ENCODE measurements around the gene FOXP2.
"Not testable (repeated sequence)": the region's sequence is repeated elsewhere in the genome, so short reads cannot be mapped to it uniquely, and the experiment has no call there.

FOXP2 gene

DNA sequence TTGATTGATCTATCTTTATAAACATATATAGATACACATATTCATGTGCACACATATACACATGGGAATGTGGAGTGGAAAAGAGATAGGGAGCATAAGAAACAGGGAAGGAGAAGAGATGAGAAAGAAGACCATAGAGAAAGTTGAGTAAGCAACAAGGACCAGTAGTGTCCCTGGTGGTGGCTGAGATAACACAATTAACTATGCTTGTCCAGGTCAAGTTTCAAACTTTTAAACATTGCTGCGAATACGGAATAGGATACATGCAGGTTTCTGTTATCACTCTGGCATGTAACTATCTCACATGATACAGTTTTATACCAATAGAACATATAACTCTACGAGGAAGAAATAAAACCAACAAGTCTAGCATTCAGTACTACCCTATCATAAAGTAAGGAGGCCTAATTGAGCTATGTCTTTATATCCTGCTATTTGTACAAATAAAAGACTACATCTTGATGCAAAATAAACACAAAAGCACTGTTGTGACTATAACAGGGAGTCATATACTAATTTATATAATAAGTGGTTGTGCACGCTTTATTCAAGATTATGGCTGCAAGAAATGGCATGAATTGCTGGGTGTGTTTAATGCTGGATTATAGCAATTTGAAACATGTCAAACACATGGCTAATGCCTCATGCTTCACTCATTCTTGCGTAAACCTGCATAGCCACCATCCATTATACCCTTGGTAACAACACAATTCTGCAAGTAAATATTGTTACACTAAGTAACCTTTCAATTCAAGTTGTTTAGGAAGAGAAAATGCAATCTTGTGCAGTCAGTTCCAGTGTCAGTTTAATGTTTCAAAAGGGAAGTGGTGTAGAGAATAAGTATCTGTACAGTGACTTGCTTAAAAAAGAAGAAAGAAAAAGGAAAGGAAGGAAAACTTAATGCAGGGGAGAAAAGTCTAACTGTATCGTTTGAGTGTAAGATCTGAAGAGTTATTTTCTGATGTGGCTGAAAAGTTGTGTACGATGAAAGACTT, 8.2 kb downstream of the FOXP2 start:
- DNase-seq = no peak

DNA sequence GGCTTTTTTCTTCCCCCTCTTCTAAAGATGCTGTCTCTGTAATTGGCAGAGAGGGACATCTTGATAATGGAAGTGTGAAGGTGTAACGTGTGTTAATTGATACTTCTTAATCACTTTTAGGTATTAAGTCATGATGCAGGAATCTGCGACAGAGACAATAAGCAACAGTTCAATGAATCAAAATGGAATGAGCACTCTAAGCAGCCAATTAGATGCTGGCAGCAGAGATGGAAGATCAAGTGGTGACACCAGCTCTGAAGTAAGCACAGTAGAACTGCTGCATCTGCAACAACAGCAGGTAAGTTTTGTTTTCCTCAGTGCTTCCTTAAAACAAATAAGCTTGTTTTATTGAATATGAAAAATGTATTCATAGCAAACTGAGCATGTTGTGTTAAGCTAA, 11.8 kb downstream of the FOXP2 start:
- DNase-seq = no peak

DNA sequence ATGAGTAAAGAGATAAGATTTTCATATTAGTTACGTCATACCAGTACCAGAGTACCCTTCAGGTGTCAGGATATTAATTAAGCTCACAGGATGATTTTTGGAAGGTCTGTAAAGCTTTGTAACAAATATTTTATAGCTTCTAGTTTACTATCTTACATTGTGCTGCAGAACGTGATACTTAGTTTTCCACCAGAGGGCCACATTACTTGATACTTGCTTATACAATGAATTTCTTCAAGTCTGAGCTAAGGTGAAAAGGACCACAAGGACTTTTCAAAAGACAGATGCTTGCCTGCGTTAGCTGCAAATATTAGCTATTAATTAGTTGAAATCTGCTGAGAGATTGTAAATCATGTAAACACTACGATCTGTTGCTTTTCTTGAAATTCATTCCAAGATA, 12.2 kb downstream of the FOXP2 start:
- no peak for DNase-seq

DNA sequence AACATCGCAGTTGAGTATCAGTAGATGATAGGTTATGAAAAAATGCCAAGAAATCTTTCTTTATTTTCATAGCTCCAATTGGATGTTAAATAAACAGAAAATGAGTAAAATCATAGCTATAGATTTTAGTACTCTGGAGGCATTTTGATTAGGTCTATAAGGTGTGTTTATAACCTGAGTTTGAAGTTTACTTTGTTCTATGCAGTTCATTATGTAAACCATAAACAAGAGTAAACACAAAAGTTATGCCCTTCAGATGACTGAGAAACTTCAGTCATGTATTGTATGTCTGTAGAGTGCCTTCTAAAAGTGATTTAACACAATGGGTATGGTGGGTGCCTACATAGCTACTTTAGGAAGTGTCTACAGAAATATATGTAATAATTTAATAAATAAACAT, 13.6 kb downstream of the FOXP2 start:
- DNase-seq = no peak

DNA sequence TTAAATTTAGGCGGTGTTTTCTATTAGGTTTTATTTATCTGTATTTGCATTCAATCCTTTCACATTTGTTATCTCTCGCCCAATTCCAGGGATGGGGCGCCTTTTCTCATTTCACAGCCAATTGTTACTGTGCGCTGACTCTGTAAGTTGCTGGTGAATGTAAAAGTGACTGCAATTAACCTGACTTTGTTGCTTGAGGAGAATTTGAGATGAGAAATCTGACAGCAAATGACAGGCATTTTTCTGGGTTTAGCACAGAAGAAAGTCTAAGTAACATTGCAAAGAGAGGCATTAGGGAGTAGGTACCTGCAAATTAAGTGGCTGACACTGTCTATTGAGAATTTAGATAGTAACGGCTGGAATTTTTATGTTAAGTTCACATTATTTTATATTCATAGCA, 16.6 kb downstream of the FOXP2 start:
- DNase-seq = no peak

DNA sequence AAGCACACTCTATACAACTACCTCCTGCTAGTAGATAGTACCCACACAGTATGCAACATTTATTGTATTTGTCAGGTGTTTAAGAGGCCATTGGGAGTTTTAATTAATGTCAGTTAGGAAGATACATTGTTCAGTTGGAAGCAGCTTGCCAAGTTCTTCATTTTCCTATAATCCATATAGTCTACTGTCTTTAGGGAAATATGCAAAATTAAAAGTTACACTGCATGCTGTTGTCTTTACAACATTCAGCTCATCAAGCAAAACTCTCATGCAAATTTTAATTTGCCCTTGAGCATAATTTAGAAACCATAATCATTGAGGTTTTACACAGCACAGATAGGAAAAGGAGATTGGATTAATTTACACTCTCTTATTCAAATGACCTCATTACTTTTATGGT, 17.4 kb downstream of the FOXP2 start:
- no peak for DNase-seq

DNA sequence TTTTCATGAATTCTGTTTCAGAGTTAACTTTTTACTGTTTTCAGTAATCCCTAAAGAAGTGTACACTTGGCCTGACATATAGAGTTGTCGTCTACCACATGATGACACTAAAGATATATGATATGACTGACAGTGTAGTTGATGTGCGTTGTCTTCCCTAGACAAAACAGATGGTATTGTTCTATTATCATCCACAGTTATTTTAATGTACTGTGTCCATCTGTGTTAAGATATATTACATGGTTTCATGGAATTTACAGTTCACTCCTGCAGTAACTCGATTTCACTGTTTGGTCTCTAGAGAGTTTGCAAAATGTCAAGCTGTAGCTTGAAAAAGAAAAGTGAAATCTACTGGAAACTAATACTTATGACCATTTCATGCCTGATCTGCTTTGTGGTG, 18.1 kb downstream of the FOXP2 start:
- no peak for DNase-seq

DNA sequence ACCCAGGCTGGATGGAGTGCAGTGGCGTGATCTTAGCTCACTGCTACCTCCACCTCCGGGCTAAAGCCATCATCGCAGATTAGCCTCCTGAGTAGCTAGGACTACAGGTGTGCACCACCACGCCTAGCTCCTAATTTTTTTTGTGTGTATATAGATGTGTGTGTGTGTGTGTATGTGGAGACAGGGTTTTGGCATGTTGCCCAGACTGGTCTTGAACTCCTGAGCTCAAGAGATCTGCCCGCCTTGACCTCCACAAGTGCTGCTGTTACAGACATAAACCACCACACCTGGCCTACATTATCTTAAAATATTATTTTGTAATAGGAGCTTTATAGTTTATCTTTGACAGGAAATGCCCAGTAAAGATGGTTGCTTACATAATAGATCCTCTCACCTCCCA, 25.0 kb downstream of the FOXP2 start:
- DNase-seq = no peak

DNA sequence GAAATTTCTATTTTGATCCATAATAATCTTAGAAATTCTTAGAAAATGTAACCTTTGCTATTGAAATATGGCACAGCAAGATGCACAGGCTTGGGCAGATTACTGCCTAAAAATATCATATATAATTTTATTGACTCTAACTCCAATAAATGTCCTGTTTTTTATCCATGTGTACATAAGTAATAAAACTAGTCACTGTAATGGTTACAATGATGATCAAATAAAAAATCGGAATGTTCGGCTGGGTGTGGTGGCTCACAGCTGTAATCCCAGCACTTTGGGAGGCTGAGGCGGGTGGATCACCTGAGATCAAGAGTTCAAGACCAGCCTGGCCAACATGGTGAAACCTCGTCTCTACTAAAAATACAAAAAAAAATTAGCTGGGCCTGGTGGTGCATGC, 26.3 kb downstream of the FOXP2 start:
- not testable (repeated sequence) for DNase-seq

DNA sequence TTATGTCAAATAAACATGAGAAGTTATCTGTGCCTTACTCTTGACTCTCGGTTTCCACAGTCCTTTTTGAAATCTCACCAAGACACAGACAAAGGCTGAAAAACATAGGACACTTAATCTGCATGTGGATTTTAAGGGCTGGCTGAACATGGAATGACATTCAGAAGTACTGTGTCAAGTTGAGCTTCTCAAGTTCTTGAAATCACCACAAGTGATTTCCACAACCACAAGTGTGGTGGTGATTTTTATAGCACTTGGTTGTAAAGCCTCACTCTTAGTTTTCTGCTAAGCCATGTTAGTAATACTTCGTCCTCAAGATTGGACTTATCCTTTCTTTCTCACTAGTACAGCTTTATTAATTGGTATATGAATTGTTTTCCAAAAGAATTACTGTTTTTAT, 29.6 kb downstream of the FOXP2 start:
- no peak for DNase-seq

DNA sequence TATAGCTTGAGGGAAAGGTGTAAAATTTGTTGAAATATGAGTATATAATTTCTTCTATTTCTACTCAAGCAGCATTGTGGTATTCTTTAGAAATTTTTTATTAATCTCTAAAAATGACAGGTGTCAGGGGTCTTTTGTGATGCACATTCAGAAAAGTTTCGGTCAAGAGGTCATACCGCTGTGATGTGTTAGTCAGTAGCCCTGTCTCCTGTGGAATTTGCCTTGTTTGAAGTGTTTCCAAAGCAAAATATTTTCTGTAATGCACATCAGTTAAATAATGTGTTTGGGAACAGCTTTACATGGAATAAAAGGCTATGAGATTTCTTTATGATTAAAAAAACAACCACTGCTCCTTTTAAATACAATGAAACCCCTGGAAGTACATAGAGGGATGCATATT, 35.8 kb downstream of the FOXP2 start:
- no peak for DNase-seq

DNA sequence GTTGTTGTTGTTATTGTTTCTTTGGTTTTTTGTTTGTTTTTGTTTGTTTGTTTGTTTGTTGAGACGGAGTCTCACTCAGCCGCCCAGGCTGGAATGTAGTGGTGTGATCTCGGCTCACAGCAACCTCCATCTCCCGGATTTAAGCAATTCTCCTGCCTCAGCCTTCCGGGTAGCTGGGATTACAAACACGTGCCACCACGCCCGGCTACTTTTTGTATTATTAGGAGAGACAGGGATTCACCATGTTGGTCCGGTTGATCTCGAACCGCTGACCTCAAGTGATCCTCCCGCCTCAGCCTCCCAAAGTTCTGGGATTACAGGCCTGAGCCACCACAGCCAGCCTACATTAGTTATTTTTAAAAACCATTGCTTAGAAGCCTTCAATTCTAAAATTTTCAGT, 45.0 kb downstream of the FOXP2 start:
- DNase-seq = no peak

DNA sequence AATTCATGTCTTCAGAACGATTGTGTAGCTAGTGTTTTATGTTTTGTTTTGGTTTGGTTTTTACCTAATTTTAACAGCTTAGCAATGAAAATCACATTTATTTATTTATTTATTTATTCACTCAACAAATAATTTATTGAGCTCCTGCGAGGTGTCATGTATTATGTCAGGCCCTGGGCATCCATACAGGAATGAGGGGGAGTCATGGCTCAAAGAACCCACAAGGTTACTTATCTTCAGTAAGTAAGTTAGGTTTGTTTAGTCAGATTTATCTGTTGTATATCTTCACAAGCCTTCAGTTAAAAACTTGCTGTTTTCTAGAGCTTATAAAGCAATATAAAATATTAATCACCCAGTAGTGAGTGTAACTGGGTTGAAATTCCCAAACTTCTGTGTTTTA, 45.4 kb downstream of the FOXP2 start:
- no peak for DNase-seq

DNA sequence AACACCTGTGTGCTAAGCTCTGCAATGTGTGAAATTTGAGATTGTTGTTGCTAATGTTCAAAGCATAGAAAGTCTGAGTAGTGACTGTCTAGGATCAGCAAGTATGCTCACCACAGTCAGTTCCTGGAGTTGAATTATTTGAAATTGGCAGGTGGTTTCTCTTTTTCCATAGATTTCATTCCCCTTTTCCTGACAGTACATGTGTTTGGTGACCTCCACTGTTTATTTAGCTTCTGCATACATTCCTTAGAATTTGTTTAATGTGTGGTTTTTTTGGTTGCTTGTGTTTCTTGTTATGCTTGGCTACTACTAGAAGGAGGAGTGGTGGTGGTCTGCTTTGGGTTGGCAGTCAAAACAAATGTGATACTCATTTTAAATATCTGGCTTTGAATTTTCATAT, 52.3 kb downstream of the FOXP2 start:
- DNase-seq = no peak

DNA sequence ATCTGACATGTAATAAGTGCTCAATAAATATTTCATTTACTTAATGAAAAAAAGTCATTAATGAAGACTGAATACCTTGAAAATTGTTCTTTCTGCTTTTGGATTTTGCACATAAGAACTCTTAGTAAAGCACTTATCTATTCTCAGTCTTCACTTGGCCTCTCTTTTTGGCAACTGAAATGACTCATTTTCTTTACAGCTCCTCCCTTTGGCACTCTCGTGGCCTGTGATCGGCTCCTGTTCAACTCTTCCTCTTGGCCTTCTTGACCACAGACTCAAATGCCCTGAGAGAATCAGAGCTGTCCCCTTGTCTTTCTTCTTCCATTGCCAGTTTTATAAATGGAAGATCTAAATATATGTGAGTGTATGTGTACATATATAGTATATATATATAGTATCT, 54.2 kb downstream of the FOXP2 start:
- no peak for DNase-seq

DNA sequence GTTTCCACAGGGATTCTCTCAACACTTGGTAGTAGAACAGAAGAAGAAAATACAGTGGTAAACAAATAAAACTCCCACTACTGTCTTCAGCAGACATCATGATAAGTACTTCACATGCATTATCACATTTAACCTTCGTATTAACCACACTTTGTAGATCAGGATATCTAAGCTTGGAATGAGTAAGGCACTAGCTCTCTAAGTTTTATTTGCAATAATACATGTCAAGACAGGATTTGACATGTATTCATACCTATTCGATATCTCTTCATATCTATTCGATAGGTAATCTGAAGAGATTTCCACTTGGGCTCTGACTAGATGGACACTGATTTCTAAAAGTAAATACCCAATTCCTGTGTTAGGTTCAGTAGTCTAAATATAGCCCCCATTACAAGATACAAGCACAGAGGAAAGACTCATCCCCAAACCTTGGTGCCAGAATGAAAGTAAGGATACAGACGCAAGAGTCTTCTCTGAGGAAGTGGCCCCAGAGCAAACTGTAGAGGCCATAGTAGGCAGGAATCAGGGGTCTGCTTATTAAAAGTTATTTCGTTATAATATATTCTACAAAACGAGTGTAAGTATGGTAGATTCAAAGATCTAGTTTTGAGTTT, 58.4 kb downstream of the FOXP2 start:
- no peak for DNase-seq

DNA sequence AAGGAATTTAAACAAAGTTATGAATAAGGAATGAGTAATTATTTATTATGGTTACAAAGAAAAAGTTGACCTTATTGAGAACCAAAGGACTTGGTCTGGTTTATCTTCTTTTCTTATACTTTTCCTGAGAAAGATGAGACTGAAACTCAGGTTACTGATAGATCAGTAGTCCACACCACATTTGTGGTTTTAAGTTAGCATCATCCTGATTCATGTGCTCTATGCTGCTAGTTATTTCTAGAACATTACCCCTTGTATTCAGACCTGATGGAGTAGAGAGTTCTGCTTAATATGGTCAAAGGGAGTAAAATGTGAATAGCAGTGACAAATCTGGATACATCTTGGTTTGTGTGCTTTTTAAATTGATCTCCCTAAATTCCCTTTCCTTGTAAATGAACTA, 63.8 kb downstream of the FOXP2 start:
- DNase-seq = no peak

DNA sequence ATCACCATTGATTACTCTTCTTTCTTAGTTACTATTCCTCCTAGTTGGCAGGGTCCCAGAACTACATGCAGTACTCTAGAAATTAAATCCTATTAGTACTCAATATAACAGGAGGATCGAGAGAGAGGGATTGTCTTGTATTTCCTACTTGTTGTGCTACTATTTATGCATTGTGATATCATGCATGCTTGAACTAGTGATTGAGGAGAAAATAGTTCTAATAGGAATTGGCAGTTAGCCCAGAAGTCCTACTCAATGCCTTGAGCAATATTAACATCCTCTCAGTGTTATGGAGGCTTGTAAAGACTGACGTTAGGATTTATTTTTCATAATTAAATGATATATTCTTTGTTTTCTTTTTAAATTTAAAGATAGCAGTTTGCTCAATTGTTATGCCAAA, 67.4 kb downstream of the FOXP2 start:
- no peak for DNase-seq

DNA sequence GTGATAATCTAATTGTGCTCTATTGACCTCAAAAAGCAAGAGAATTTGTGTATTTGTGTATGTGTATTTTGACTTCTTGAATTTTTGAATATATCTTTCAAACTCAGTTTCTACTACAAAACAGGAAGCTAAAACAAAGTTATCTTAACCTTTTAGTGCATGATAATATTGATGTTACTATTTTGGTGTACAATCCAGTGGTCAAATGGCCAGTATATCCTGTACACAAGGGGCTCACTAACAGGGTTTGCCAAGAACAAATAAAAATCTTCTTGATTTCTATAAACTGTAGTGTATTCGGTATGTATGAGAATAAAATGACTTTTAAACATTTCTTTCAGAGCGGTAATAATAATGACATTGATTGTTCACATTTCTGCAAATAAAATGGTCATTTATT, 69.6 kb downstream of the FOXP2 start:
- no peak for DNase-seq

DNA sequence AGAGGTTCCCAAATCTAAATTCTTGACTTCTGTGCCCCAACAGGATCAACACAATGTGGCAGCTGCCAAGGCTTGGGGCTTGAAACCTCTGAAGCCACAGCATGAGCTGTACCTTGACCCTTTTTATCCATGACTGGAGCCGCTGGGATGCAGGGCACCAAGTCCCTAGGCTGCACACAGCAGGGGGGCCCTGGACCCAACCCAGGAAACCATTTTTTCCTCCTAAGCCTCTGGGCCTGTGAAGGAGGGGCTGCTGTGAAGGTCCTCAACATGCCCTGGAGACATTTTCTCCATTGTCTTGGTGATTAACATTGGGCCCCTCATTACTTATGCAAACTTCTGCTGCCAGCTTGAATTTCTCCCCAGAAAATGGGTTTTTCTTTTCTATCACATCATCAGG, 72.6 kb downstream of the FOXP2 start:
- DNase-seq = no peak

DNA sequence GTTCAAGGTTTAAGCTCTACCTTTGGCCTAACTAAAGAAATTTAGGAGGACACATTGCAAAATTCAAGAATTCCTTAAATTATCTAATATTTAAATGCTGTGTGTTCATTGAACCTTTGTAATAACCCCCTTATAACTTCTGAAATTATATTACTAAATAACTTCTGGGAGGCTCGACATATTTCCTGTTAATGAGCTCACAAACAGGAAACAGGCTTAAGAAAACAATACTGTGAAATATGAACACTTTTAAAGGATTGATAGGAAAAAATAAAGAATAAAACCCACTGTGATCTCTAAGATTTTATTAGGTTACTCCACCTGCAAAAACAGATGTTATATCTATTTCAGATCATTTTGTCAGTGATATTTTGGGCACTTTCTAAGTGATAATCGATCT, 74.1 kb downstream of the FOXP2 start:
- DNase-seq = no peak

DNA sequence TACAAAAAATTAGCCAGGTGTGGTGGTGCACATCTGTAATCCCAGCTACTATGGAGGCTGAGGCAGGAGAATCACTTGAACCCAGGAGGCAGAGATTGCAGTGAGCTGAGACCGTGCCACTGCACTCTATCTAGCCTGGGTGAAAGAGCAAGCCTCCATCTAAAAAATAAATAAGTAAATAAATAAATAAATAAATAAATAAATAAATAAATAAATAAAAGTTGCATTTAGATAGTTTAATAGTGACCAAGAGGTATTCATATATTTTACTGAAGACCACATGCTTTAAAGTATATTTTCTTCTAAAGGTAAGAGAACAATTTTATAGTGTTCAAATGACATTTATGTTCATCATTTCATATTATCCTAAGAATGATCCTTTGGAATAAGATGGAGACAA, 82.9 kb downstream of the FOXP2 start:
- not testable (repeated sequence) for DNase-seq

DNA sequence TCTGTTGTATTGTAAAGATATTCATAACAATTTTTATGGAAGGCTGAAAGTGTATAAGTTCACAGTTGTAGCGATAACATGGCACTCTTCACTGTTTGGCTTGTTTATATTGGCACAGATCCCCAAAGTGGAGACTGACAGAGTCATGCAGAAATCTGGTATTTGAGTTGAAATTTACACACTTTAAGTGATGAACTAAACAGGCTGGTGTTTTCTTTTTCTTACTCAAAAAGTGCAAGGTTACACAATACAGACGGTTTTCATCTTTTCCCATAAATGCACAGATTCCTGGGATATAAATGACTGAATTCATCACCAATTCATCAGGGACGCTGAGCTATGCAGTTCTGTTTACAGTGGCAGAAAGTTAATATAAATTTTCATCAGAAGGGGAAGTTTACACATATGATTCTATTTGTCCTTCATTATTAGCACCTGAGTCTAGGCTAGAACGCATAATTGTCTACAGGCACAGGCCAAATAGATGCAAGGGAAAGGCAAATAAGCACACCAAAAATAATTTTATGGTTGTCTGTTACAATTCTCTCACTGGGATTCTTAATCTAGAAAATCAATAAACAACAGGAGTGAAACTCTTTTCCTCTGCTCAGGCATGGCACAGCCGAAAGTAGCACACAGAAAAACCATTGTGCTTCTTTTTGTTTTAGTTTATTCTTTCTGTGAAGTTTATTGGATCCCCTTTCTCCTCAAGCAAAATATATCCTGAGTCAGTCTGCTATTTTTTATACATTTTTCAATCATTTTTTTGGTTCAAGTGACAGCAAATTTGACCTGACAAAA, 88.0 kb downstream of the FOXP2 start:
- DNase-seq = no peak

DNA sequence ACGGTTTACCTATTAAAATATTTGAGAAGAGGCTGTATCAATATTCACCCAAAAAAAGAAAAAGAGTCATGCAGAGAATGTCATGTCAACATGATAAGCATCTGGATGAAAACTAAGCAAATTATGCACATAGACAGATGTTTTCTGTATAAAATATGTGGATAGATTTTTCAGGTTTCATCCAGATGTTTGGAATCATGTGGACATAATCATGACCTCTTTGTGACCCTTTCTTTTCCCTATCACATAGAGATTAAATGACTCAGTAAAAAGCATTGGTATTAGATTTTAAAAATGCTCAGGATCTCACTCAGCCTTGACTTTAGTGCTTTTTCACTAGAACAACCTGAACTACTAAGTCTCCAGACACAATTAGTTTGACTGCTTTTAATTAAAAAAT, 90.0 kb downstream of the FOXP2 start:
- DNase-seq = no peak
